Transverse colon (tissue), 4 donors: ENCODE results near the gene HDGFL2. TPM values are rescaled to one million over a fixed set of nuclear protein-coding genes. Genes with fewer than 3 reads are reported as not detected.

ENCODE experiments used
- DNase-seq: peaks from one replicate; pipeline ENCODE4 v3.0.0-alpha.2; 2019
- H3K27ac ChIP-seq, 4 donors: fragments of 200-600 bp; sonication (generic); 2 replicates each; pipeline ENCODE4 v1.5.1; 2016 to 2018; ENCODE audit warnings: inconsistent platforms in 4 of 4
- H3K27me3 ChIP-seq: fragments of 200-600 bp; sonication (generic); 2 replicates; pipeline ENCODE4 v1.5.1; 2017; ENCODE audit warnings: inconsistent platforms
- H3K36me3 ChIP-seq, 4 donors: fragments of 200-600 bp; sonication (generic); 2 replicates each; pipeline ENCODE4 v1.5.1; 2017 to 2019; ENCODE audit warnings: inconsistent platforms in 4 of 4
- H3K4me1 ChIP-seq, 4 donors: fragments of 200-600 bp; sonication (generic); 2 replicates each; pipeline ENCODE4 v1.5.1; 2017 to 2020; ENCODE audit warnings: inconsistent platforms in 4 of 4
- H3K4me3 ChIP-seq, 4 donors: fragments of 200-600 bp; sonication (generic); 1 replicate in 1 of 4; 2 replicates in 3 of 4; pipeline versions ENCODE4 v1.5.1 to v1.6.1; 2017 to 2019; ENCODE audit warnings: inconsistent platforms in 4 of 4
- H3K9me3 ChIP-seq, 2 donors: fragments of 200-600 bp; sonication (generic); 2 replicates each; pipeline ENCODE4 v1.5.1; 2017 to 2019; ENCODE audit warnings: inconsistent platforms in 2 of 2
- CTCF ChIP-seq, 5 experiments: fragments of 200-600 bp in 3 of 5; fragments of 450-650 bp in 2 of 5; sonication (generic) in 3 of 5; IDR thresholded peaks; 1 replicate in 2 of 5; 2 replicates in 3 of 5; pipeline ENCODE4 v1.5.1; 2016 to 2017; ENCODE audit warnings: antibody characterized with exemption in 5 of 5, inconsistent platforms in 3 of 5, mild to moderate bottlenecking in 2 of 5, moderate library complexity in 1 of 5
- EP300 ChIP-seq: sonication (generic); formaldehyde crosslinking; IDR thresholded peaks from one replicate; pipeline ENCODE4 v1.6.1; 2017; ENCODE audit warnings: antibody characterized with exemption, low read depth
- POLR2A ChIP-seq: fragments of 450-650 bp; IDR thresholded peaks from one replicate; pipeline ENCODE4 v1.6.1; 2016; ENCODE audit warnings: antibody characterized with exemption, mild to moderate bottlenecking, moderate library complexity
- POLR2AphosphoS5 ChIP-seq, 3 donors: sonication (generic); formaldehyde crosslinking; IDR thresholded peaks; one replicate each; pipeline ENCODE4 v1.6.1; 2016; ENCODE audit warnings: antibody characterized with exemption in 3 of 3
- WGBS, 2 donors: methylation state at CpG; one replicate each; pipeline ENCODE4 v1.1.5; 2018; ENCODE audit warnings: low coverage in 1 of 2; 5-methylcytosine and 5-hydroxymethylcytosine counted together
- in situ Hi-C, 4 donors: fragments of 200-750 bp; cut with MboI; loops; one replicate each; pipeline versions ENCODE4 v1.15.0 to v1.15.1; 2017; ENCODE audit warnings: low sequenced_read_pairs in 3 of 4, low pct_ligation_motif_present in 1 of 4, low pct_unique_long_range_greater_than_20kb in 1 of 4
- intact Hi-C: fragments of 100-400 bp; cut with DNase I; formaldehyde crosslinking; loops from one replicate; pipeline ENCODE4 v1.15.1; 2023; ENCODE audit warnings: low total_unique reads
- total RNA-seq, 4 donors: library from RNA; depleted of rRNA; stranded (reverse); fragments of >200 nt; gene quantifications; one replicate each; pipeline ENCODE4 v1.1.0, GENCODE V29; 2016

Gene HDGFL2
- total RNA-seq, 4 donors from 2014 or later, result 30.0 to 98.4 (median 38.9) TPM

GRCh38 chr19:4534836-4535658 lies 63.0 kb downstream of the HDGFL2 start, which contains the start of gene PLIN5:
TSS of gene PLIN5 (minus strand) at chr19:4535224. CDS start at chr19:4534074, 1,150 bp downstream.
- WGBS, 2 donors, result 9 to 32% methylated on average over 4 to 26 of the region's 49 CpGs
- in situ Hi-C loops, result no loop called here
- Histone ChIP-seq H3K4me3 (peak within 1 kb of the TSS in 2 of 4 donors; percentile 28 to 29), H3K4me1 (peaks cover 0 to 15% (median 11%) of the 10 kb centered on the region in 4 donors), H3K9me3 (no peaks in the 10 kb centered on the region), H3K36me3 (no peaks in the 10 kb centered on the region), H3K27me3 (peaks cover 25% of the 10 kb centered on the region), H3K27ac (no peak within 1 kb of the TSS)
- DNase-seq, result peak; percentile 84
- TF ChIP-seq POLR2AphosphoS5 (IDR thresholded peaks at IDR 0.05) (no peak), CTCF (IDR thresholded peaks at IDR 0.05) (no peak), EP300 (no peak), POLR2A (no peak)
- intact Hi-C loops, result no loop called here

GRCh38 chr19:4536798-4537197 lies 64.7 kb downstream of the HDGFL2 start:
- intact Hi-C loops, result no loop called here
- no peak overlapping the region for H3K4me3 ChIP-seq
- H3K36me3 ChIP-seq, result no peaks in the 10 kb centered on the region
- no peak overlapping the region for H3K27ac ChIP-seq
- in situ Hi-C loops, result no loop called here
- TF ChIP-seq CTCF (IDR thresholded peaks at IDR 0.05), result no peak
- no peak for TF ChIP-seq POLR2AphosphoS5 (IDR thresholded peaks at IDR 0.05)
- TF ChIP-seq POLR2A, result no peak
- TF ChIP-seq EP300, result no peak
- DNase-seq, result no peak
- no peaks in the 10 kb centered on the region for H3K9me3 ChIP-seq
- H3K27me3 ChIP-seq, result peaks cover 22% of the 10 kb centered on the region
- 20 to 54% methylated on average over 1 to 5 of the region's 5 CpGs for WGBS, 2 donors
- peaks cover 0 to 15% (median 11%) of the 10 kb centered on the region in 4 donors for H3K4me1 ChIP-seq

DNA sequence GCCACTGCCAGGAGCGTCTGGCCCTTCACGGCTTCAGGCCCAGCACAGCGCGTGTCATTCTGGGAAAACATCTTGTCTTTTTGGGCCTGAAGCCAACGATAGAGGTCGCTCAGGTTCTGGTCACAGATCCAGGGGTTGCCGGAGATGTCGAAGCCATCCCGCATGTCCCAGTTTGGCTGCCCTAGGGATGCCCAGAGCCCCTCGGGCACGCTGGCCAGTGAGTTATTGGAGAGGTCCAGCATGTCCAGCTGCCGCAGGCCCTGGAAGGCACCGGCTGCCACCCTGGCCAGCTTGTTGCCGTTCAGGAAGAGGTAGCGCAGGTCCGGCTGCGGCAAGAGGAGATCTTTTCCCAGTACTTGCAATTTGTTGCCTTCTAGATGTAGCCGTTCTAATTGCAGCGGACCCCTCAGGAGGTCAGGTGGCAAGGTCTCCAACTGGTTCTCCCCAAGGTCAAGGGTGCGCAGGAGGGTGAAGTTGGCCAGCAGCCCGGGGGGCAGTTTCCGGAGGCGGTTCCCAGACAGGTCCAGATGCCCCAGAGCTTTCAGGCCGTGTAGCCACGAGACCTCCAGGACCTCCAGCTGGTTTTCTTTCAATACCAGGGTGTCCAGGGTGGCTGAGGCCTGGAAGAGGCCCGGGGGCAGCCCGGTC lies 66.0 kb downstream of the HDGFL2 start:
- WGBS, 2 donors, result 91% methylated on average over 26 of the region's 27 CpGs; no CpG with 5 or more reads in 1 of the 2 donors

More for the DNA sequence above, 66.0 kb downstream of the HDGFL2 start:
- Histone ChIP-seq H3K4me3 (no peak overlapping the region), H3K27ac (no peak overlapping the region), H3K9me3 (no peaks in the 10 kb centered on the region), H3K36me3 (no peaks in the 10 kb centered on the region), H3K27me3 (peaks cover 16% of the 10 kb centered on the region), H3K4me1 (peaks cover 0 to 15% (median 11%) of the 10 kb centered on the region in 4 donors)
- intact Hi-C loops, result no loop called here
- in situ Hi-C loops, result no loop called here
- DNase-seq, result no peak
- TF ChIP-seq POLR2AphosphoS5 (IDR thresholded peaks at IDR 0.05) (no peak), POLR2A (no peak), EP300 (no peak), CTCF (IDR thresholded peaks at IDR 0.05) (no peak)
